NCI-H774 (cell line): Measurements from ENCODE around the gene ALG10B.
"Not testable (repeated sequence)": the region's sequence is repeated elsewhere in the genome, so short reads cannot be mapped to it uniquely, and the experiment has no call there.

Experiments used
- DNase-seq: peaks from one replicate; lab custom pipeline; 2025; lab: John Stamatoyannopoulos, UW

Gene ALG10B, protein sequence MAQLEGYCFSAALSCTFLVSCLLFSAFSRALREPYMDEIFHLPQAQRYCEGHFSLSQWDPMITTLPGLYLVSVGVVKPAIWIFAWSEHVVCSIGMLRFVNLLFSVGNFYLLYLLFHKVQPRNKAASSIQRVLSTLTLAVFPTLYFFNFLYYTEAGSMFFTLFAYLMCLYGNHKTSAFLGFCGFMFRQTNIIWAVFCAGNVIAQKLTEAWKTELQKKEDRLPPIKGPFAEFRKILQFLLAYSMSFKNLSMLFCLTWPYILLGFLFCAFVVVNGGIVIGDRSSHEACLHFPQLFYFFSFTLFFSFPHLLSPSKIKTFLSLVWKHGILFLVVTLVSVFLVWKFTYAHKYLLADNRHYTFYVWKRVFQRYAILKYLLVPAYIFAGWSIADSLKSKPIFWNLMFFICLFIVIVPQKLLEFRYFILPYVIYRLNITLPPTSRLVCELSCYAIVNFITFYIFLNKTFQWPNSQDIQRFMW

DNA sequence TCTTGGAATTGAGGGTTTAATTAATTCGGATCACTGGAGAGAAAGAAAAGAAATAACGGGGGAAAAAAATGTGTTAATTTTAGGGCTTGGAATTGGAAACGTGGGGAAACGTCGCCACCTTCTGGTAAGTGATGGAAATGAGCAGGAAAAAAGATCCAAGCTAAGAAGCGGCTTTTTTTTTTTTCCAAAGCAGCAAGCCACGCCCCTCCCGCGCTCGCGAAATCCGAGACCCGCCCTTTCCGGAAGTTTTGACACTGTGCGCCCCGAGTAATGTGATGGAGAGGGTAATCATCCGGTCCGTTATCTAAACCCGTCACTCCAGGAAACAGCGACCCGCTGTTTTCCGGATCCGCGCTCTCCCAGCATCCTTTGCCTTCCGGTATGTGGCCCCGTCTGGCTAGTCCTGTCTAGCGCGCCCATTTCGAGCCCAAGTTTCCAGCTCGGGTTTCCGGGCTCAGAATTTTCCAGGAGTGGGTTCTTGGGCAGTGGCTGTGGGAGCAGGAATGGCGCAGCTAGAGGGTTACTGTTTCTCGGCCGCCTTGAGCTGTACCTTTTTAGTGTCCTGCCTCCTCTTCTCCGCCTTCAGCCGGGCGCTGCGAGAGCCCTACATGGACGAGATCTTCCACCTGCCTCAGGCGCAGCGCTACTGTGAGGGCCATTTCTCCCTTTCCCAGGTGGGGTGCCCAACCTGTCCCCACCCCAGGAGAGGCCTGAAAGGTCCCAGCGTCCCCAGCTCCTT is at the start of gene ALG10B:
ALG10B (plus strand) TSS at position 384 of the 739 bp plus-strand sequence; CDS start at position 504, 120 bp downstream.
- DNase-seq: peak; percentile 97

DNA sequence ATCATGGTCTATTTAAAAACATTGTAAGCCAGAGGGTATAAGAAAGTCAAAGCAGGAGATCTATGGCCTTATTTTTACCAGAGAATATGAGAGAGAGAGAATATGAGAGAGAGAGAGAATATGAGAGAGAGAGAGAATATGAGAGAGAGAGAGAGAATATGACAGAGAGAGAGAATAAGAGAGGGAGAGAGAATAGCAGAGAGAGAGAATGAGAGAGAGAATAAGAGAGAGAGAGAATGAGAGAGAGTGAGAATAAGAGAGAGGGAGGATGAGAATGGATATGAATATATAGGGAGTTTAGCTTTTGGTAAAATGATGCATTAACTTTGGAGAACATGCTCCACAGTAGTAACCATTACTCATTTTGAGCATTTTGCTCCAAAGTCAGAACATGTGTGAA is 48.0 kb upstream of the ALG10B start:
- no peak for DNase-seq

DNA sequence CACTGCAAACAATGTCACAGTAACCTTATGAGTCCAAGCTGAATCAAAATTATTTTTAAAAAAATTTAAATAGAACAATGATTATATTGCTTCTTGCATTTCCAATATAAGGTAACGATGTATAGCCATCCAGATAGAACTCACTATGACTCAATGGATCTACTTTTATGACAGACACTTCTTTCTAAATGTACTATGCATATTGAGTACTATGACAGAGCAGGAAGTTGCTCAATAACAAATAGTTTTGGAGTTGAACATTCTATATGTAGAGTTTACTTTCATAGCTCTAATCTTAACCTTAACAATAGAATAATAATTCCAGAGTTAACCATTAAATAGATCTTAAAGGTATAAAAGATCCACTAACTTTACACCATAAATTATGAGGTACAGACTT is 46.7 kb upstream of the ALG10B start:
- DNase-seq: no peak

DNA sequence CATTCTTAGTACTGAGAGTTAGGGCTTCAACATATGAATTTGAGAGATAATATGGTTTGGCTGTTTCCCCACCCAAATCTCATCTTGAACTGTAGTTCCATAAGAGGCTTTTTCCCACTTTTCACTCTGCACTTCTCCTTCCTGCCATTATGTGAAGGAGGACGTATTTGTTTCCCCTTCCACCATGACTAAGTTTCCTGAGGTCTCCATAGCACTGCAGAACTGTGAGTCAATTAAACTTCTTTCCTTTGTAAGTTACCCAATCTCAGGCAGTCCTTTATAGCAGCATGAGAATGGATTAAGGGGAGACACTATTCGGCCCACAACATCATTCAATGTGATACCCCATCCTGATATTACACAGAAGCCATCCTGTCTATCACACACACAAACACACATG is 36.8 kb upstream of the ALG10B start:
- no peak for DNase-seq

DNA sequence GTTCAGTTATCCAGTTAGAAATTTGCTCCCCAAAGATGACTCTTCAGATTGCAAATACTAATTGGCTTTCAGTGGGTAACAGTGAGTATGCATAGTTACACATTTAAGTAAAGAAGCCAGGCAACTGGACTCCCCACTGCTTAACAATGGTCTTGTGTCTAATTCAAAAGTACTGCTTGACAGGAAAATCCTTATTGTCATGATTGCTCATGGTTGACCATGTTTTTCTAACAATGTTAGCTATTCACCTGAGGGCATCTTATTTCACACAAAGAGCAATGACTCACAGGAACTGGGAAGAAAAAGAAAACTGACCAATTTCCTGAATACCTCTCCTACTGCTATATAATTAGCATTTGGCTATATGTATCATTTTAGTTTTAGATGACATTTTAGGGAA is 33.7 kb upstream of the ALG10B start:
- DNase-seq: no peak

DNA sequence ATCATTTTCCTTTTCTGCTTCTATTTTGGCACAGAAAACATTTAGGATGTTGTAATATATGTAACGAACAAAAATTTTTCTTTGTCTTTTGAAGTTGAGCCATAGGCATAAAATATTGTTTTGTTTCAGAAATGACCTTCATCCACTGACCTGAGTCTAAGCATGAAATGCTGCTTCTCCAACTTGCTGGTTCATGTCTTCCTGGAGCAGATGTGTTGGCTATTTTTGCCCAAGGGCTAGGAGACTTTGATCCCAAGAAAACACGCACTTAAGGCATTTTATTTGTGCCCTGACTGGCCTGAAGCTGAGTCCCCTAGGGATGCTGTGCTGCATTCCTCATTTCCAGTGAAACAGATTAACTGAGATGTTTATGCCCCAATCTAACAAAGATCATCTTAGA is 27.2 kb upstream of the ALG10B start:
- no peak for DNase-seq

DNA sequence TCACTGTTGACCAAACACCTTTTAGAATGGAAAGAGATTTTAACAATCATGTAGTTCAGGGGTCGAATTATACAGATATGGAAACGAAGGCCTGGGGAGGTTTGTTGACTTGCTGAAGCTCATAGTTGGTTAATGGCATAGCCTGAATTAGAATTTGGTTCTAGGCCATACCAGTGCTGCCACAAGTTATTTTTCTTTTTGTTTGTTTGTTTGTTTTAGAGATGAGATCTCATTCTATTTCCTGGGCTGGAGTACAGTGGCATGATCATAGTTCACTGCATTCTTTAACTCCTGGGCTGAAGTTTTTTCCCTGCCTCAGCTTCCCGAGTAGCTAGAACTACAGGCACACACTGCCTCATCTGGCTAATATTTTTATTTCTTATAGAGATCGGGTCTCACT is 25.4 kb upstream of the ALG10B start:
- DNase-seq: no peak

DNA sequence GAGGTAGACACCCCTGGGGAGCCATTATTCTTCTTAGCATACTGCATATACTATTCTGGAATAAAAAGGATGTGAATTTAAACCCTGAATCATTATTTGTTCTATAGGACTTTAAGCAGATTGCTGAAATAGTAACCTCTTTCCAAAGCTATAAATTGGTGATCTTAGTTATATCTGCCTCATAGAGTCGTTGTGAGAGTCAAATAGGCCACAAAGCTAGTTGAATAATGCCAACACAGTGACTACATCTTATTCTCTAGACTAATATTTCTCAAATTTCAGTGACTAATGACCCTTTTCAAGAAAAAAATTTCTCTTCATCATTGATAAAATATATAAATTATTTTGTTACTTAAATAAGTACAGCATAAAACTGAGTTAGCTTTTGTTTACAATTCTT is 13.6 kb upstream of the ALG10B start:
- not testable (repeated sequence) for DNase-seq

DNA sequence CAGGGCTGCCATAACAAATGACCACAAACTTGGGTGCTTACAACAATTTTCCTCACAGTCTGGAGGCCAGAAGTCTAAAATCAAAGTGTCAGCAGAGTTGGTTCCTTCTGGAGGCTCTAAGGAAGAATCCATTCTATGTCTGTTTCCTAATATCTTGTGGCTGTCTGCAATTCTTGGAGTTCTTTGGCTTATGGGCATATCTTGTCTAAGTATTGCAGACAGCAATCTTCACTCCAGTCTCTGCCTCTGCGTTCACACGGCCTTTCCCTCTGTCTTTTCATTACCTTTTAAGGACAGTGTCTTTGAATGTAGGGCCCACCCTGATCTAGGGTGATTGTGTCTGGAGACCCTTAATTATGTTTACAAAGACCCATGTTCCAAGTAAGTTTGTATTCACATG is 5.4 kb downstream of the ALG10B start:
- not testable (repeated sequence) for DNase-seq

DNA sequence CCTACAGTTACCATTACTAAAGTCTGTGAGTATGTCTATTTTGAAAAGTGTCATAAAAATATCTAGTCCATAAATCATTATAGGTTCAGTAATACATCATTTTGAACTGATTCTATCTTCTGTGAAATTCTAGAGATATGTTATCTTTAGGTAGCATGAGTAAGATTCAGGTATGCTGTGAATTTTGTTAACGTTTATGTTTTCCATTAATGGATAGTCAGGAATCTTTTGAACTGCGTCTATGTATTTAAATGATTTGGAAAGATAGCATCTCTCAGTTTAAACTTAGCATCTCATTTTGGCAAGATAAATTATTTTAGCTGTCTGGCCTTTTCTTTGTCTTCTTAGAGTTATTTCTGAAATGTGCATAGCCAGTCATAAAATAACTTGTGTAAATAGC is 8.3 kb downstream of the ALG10B start:
- DNase-seq: no peak

DNA sequence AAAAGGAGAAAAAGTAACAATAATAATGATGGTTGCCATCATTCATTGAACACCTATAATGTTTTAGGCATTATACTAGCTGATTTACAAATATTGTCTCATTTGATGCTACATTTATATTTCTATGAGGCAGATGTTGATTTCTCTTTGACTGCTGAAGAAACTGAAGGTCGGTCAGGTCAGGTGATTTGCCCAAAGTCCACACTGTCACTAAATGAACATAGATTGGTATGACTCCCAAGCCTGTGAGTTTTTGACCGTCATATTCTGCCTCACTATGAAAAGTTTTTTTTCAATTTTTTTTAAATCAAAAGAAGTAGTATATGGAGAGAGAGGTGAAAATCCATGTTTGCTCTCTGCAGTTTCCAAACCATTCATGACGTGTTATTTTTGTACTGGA is 10.8 kb downstream of the ALG10B start:
- DNase-seq: no peak

DNA sequence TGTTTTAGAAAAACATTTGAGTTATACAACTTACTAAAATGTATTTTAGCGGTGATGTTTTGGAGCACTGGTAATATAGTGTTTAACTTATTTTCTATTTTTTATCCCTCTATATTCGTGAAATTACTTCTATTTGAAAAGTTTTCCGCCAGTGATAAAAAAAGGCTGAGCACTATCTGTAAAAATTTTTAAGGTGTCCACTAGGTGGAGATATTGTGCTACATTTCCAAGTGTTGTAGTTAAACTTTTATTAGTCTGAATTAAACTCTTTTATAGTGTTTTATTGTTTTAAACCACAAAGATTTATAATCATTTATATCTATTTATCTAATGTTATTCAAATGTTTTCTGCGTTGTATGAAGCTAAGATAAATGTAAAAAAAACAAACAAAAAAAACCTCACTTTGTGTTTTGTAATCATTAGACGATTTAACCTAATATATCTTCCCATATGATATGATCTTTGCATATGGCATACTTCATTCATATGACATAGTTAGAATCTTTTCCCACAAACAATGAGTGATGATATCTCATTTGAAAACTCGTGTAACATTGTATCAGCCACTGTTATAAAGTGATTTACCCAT is 11.8 kb downstream of the ALG10B start:
- peak; percentile 12 for DNase-seq

DNA sequence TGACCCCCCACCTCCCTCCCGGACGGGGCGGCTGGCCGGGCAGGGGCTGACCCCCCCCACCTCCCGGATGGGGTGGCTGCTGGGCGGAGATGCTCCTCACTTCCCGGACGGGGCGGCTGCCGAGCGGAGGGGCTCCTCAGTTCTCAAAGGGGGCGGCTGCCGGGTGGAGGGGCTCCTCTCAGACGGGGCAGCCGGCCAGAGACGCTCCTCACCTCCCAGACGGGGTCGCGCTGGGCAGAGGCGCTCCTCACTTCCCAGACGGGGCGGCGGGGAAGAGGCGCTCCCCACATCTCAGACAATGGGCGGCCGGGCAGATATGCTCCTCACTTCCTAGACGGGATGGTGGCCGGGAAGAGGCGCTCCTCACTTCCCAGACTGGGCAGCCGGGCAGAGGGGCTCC is 13.8 kb downstream of the ALG10B start:
- not testable (repeated sequence) for DNase-seq

DNA sequence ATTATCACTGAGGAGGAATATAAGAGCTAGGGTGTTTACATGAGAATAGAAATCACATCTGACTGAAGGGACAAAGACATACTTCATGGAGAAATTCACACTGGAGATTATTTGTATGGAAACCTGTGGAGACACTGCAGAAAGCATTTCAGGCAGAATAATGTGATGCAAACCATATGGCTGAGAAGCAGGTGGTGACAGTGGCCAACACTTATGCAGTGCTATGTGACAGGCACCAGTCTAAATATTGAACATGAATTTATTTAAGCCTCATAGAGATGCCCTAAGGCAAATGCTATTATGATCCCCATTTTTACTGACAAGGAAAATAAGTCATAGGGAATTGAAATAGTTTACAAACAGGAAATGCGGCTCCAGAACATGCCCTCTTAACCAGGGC is 16.2 kb downstream of the ALG10B start:
- DNase-seq: no peak

DNA sequence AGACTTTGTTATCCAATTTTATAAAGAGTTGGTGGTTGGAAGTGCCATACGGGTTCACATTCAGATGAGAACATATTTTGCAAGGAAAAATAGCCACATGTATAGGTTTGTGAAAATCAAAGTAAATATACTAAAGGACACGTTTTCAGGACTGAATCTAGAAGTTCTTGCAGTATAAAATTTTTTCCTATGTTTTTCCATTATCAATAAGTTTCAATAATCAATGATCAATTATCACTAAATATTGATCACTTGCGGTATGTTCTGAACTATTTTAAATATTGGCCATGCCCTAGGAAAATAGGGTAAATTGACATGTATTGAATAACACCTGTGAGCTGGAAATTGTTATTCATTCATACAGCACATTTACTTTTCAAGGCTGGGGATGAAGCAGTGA is 25.9 kb downstream of the ALG10B start:
- no peak for DNase-seq

DNA sequence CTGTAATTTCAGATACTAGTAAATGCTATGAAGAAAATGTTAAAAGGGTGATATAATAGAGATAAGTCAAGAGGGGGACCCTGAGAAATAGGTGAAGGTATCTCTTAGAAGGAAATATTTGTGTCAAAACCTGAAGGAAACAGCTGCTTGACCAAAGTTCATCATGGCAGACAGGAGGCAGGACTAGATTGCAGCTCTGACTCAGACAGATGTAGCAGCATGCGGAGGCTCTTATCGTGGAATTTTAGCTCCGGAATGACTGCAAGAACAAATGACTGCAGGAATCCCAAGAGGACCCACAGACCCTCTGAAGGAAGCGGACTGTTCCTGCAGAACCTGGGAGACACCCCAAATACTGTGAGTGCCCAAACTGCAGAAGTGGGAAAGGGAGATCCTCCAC is 26.7 kb downstream of the ALG10B start:
- not testable (repeated sequence) for DNase-seq

DNA sequence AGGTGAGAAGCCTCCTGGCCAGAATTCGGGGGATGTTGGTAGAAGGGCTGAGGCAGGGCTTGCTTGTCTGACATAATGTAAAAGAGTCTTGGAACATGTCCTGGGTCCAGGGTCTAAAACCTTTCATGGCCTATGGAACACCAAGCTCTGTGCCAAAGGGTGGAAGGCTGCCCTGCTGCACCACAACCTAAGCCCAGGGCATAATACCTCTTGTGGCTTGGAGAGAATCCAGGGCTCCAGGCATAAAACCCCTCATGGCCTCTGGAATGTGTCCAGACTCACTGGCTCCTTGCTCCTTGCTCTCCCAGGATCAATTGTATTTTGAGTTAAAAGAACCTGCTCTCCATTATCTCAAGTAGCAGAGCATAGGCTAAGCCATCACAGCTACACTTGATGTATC is 27.3 kb downstream of the ALG10B start:
- not testable (repeated sequence) for DNase-seq

DNA sequence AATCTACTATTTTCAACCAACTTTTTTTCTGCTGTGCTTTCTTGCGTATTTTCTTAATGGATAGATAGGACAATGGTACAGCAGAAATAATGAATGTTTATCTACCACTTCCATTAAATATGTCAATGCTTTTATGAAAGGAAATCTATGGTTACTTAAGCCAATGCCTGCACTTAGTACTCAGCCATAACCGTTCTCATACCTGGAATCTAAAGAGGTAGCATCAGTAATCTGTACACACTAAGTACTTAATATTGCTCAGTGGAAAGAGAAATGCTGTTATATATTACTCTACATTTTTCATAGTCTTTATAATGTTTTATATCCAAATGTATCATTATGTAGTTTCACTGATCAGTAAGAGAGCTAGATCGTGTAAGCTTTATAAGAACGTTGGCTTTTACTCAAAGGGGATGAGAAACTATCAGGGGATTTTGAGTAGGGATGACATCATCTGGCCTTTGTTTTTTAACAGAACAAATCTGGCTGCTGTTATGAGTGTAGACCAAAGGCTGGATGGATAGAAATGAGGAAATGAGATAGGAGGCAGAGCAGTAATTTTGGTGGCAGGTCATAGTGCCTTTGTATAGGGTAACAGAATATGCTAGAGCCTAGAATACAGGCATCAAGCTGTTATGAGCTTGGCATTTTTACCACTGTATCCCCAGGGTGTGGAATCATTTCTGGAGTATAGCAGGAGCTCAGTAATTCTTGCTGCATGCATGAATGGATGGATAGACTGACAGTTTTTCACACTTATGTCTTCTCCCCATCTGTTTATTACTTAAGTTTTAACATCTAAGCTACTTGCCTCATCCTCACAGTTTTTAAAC is 34.0 kb downstream of the ALG10B start:
- DNase-seq: no peak

DNA sequence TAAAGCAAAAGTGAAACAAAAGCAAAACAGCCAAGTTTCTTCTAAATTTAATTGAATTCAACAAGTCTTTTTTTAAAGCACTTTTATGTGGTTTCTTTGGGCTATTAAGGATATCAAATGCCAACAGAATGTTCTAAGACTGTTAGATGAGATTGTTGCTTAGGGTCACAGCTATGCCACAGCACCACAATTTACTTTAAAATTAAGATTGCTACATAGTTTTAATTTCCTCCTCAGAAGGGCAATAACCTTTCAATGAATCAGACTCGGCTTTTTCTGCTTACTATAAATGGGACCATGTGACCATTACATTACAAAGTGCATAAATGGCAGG is 34.6 kb downstream of the ALG10B start:
- DNase-seq: not testable (repeated sequence)

DNA sequence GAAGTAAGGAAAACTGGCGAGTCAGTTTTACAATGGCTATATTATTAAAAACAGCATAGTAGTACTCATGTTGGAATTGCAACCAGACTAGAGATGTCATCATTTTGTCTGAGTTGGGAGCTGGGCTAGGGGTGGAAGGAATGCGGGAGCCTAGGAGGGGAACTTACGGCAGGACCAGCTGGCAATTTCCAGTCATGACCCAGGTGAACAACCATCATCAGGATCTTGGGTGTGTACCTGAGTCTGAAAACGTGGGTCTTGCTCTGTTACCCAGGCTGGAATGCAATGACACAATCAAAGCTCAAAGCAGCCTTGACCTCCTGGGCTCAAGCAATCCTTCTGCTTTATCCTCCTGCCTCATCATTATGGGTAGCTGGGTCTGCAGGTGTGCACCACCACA is 50.9 kb downstream of the ALG10B start:
- no peak for DNase-seq

DNA sequence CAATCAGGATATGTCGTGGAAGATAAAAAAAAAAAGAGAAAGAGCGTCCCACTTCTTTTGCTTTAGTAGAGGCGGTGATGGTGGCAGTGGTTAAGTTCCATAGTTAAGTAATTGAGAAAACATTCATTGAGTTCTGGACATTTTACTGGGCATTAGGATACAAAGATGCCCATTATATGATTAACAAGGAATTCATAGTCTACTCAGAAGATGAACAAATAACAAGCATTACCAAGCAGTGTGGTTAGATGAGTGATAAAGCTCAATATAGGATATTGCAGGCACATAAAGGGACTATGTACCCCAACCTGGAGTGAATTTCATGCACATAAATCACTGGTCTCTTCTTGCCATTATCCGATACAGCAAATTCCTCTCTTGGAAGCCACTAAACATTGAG is 53.7 kb downstream of the ALG10B start:
- no peak for DNase-seq

DNA sequence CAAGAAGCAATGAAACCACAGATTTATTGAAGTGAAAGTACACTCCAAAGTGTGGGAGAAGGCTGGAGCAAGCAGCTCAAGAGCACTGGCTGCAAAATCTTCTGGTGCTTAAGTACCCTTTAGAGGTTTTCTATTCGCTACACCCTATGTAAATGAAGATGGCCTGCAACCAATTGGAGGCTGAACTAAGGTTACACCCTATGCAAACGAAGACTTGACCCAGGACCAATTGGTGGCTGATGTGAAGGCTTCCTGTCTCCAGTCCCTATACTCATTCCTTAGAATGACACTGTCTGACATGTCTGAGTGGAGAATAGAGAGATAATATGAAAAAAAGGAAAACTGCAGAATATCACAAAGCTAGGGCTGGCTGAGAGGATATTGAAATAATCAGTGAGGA is 57.2 kb downstream of the ALG10B start:
- DNase-seq: no peak
